Esophagus squamous epithelium (tissue), 5 donors: Measurements from ENCODE around the gene CCDC144A. TPM values are rescaled to one million over a fixed set of nuclear protein-coding genes. Genes with fewer than 3 reads are reported as not detected.
"Not testable (repeated sequence)": the region's sequence is repeated elsewhere in the genome, so short reads cannot be mapped to it uniquely, and the experiment has no call there.

ENCODE experiments used
- DNase-seq: peaks from one replicate; lab custom pipeline; 2025; lab: John Stamatoyannopoulos, UW
- H3K27ac ChIP-seq, 4 donors: fragments of 200-600 bp; sonication (generic); one replicate each; pipeline ENCODE4 v1.5.1; 2016 to 2019; ENCODE audit warnings: mild to moderate bottlenecking in 1 of 4
- H3K27me3 ChIP-seq, 4 donors: fragments of 200-600 bp; sonication (generic); 1 replicate in 3 of 4; 2 replicates in 1 of 4; pipeline versions ENCODE4 v1.5.1 to v1.6.0; 2017 to 2021; ENCODE audit warnings: antibody characterized with exemption in 1 of 4
- H3K36me3 ChIP-seq, 3 donors: fragments of 200-600 bp; sonication (generic); one replicate each; pipeline ENCODE4 v1.5.1; 2016 to 2019
- H3K4me1 ChIP-seq, 3 donors: fragments of 200-600 bp; sonication (generic); one replicate each; pipeline ENCODE4 v1.5.1; 2017 to 2019
- H3K4me3 ChIP-seq, 4 donors: fragments of 200-600 bp; sonication (generic); 1 replicate in 3 of 4; 2 replicates in 1 of 4; pipeline ENCODE4 v1.5.1; 2016 to 2019; ENCODE audit warnings: mild to moderate bottlenecking in 2 of 4, moderate library complexity in 1 of 4
- H3K9me3 ChIP-seq, 3 donors: fragments of 200-600 bp; sonication (generic); one replicate each; pipeline ENCODE4 v1.5.1; 2016 to 2019
- CTCF ChIP-seq, 6 experiments: fragments of 450-650 bp in 4 of 6; fragments of 200-600 bp in 2 of 6; sonication (generic) in 2 of 6; IDR thresholded peaks; one replicate each; pipeline ENCODE4 v1.5.1; 2016 to 2019; ENCODE audit warnings: antibody characterized with exemption in 6 of 6, mild to moderate bottlenecking in 4 of 6, moderate library complexity in 4 of 6
- WGBS, 2 donors: methylation state at CpG; one replicate each; pipeline ENCODE4 v1.1.5; 2018; 5-methylcytosine and 5-hydroxymethylcytosine counted together
- intact Hi-C: fragments of 100-400 bp; cut with DNase I; formaldehyde crosslinking; loops from one replicate; pipeline ENCODE4 v1.15.0; 2022
- total RNA-seq, 4 donors: library from RNA; depleted of rRNA; stranded (reverse); fragments of >200 nt; gene quantifications; one replicate each; pipeline ENCODE4 v1.1.0, GENCODE V29; 2016
- donor health status: DM: yes; HTN: yes; CAD: no.

The CCDC144A gene
- total RNA-seq, 4 donors from 2014 or later = 0.11 to 8.6 (median 0.40) TPM

GRCh38 chr17:16686019-16686418, 4.0 kb upstream of the CCDC144A start:
- H3K27me3 ChIP-seq = peaks cover 0 to 34% (median 0%) of the 10 kb centered on the region in 4 donors
- H3K36me3 ChIP-seq, H3K27ac ChIP-seq, H3K4me3 ChIP-seq, intact Hi-C loops, DNase-seq, H3K4me1 ChIP-seq, H3K9me3 ChIP-seq: not testable (repeated sequence)
- 66% methylated on average over 4 of the region's 4 CpGs for WGBS, 2 donors

- 73 to 85% methylated on average over 2 to 5 of the region's 5 CpGs for WGBS, 2 donors
- H3K9me3 ChIP-seq, intact Hi-C loops, DNase-seq, H3K36me3 ChIP-seq, H3K27ac ChIP-seq, H3K4me1 ChIP-seq, H3K4me3 ChIP-seq: not testable (repeated sequence)
- peaks cover 0 to 25% (median 0%) of the 10 kb centered on the region in 4 donors for H3K27me3 ChIP-seq
Measured at GRCh38 chr17:16687151-16687550, 2.9 kb upstream of the CCDC144A start.

- peak overlapping the region in 1 of 4 donors; percentile 34 for H3K4me3 ChIP-seq
- H3K4me1 ChIP-seq, intact Hi-C loops, H3K27me3 ChIP-seq, DNase-seq, H3K9me3 ChIP-seq, H3K27ac ChIP-seq, H3K36me3 ChIP-seq: not testable (repeated sequence)
- WGBS, 2 donors = 100% methylated on average over 7 of the region's 30 CpGs; no CpG with 5 or more reads in 1 of the 2 donors
Measured at GRCh38 chr17:16690447-16690846, 406 bp downstream of the CCDC144A start.

GRCh38 chr17:16697603-16698002, 7.6 kb downstream of the CCDC144A start:
- H3K36me3 ChIP-seq, H3K27ac ChIP-seq, DNase-seq, H3K4me3 ChIP-seq, H3K4me1 ChIP-seq, H3K27me3 ChIP-seq, intact Hi-C loops, H3K9me3 ChIP-seq: not testable (repeated sequence)
- 52 to 76% methylated on average over 5 of the region's 5 CpGs for WGBS, 2 donors

GRCh38 chr17:16745492-16746203, 55.6 kb downstream of the CCDC144A start:
- H3K9me3 ChIP-seq, DNase-seq, H3K4me1 ChIP-seq, H3K36me3 ChIP-seq, intact Hi-C loops, H3K27ac ChIP-seq, H3K4me3 ChIP-seq: not testable (repeated sequence)
- 32 to 33% methylated on average over 25 of the region's 25 CpGs for WGBS, 2 donors
- peaks cover 0 to 35% (median 0%) of the 10 kb centered on the region in 4 donors for H3K27me3 ChIP-seq

GRCh38 chr17:16746571-16746970, 56.5 kb downstream of the CCDC144A start:
- H3K36me3 ChIP-seq, H3K9me3 ChIP-seq, H3K27ac ChIP-seq, H3K4me3 ChIP-seq, DNase-seq, H3K4me1 ChIP-seq, intact Hi-C loops: not testable (repeated sequence)
- WGBS, 2 donors = 11 to 14% methylated on average over 8 to 22 of the region's 24 CpGs
- H3K27me3 ChIP-seq = peaks cover 0 to 35% (median 0%) of the 10 kb centered on the region in 4 donors

GRCh38 chr17:16750515-16750914, 60.5 kb downstream of the CCDC144A start:
- H3K4me1 ChIP-seq, H3K9me3 ChIP-seq, DNase-seq, H3K27ac ChIP-seq, intact Hi-C loops, H3K4me3 ChIP-seq, H3K36me3 ChIP-seq: not testable (repeated sequence)
- H3K27me3 ChIP-seq = peaks cover 0 to 31% (median 0%) of the 10 kb centered on the region in 4 donors
- 20% methylated on average over 1 of the region's 3 CpGs; no CpG with 5 or more reads in 1 of the 2 donors for WGBS, 2 donors

- TF ChIP-seq CTCF (IDR thresholded peaks at IDR 0.05) = peak in 5 of 6 experiments; percentile 27 to 73 (median 40)
- H3K4me1 ChIP-seq, H3K4me3 ChIP-seq, H3K9me3 ChIP-seq, DNase-seq, H3K27ac ChIP-seq, H3K36me3 ChIP-seq, intact Hi-C loops: not testable (repeated sequence)
- WGBS, 2 donors = 0 to 10% methylated on average over 1 to 5 of the region's 10 CpGs
- H3K27me3 ChIP-seq = peaks cover 0 to 23% (median 0%) of the 10 kb centered on the region in 4 donors
Measured at GRCh38 chr17:16751224-16751923, 61.3 kb downstream of the CCDC144A start.

- H3K9me3 ChIP-seq, H3K36me3 ChIP-seq, H3K4me3 ChIP-seq, H3K4me1 ChIP-seq, H3K27ac ChIP-seq, DNase-seq, intact Hi-C loops: not testable (repeated sequence)
- peaks cover 0 to 18% (median 0%) of the 10 kb centered on the region in 4 donors for H3K27me3 ChIP-seq
- WGBS, 2 donors = no CpG with 5 or more reads among the region's 10 CpGs
Measured at GRCh38 chr17:16751924-16752287, 61.9 kb downstream of the CCDC144A start.

- H3K27me3 ChIP-seq, H3K4me3 ChIP-seq, H3K27ac ChIP-seq, intact Hi-C loops, H3K4me1 ChIP-seq, H3K9me3 ChIP-seq, H3K36me3 ChIP-seq, DNase-seq: not testable (repeated sequence)
- WGBS, 2 donors = 90% methylated on average over 1 of the region's 3 CpGs; no CpG with 5 or more reads in 1 of the 2 donors
Measured at GRCh38 chr17:16757520-16757919, 67.5 kb downstream of the CCDC144A start.

GRCh38 chr17:16758177-16758576, 68.1 kb downstream of the CCDC144A start:
- H3K27me3 ChIP-seq, H3K9me3 ChIP-seq, DNase-seq, H3K4me1 ChIP-seq, intact Hi-C loops, H3K36me3 ChIP-seq, H3K27ac ChIP-seq, H3K4me3 ChIP-seq: not testable (repeated sequence)
- WGBS, 2 donors = 96% methylated on average over 3 of the region's 3 CpGs; no CpG with 5 or more reads in 1 of the 2 donors
